GM12878 (cell line): ENCODE results near the gene HMSD. TPM values are rescaled to one million over a fixed set of nuclear protein-coding genes. Genes with fewer than 3 reads are reported as not detected.
A peak's percentile ranks its signal among the peaks of the same experiment; 100 is the strongest.

Experiments used
- ATAC-seq: fragments of 200-7000 bp; cut with Tn5 transposase; 3 replicates; pipeline ENCODE4 v1.9.1; 2020; ENCODE audit warnings: mild to moderate bottlenecking, moderate library complexity
- BruUV-seq: library from RNA; stranded (reverse); fragments of 400-500 nt; replicated peaks from 2 replicates; lab custom pipeline; 2021; lab: Mats Ljungman, UMichigan
- CTCF ChIA-PET: fragments of 300-600 bp; sonication (Branson Sonifier 250); formaldehyde crosslinking; extraction: SDS; loops from one replicate; lab custom pipeline; 2021; ENCODE audit warnings: inconsistent platforms; lab: Yijun Ruan, JAX
- POLR2A ChIA-PET: fragments of 350-600 bp; formaldehyde crosslinking; extraction: SDS; loops from one replicate; lab custom pipeline; 2021; ENCODE audit warnings: inconsistent platforms; lab: Charles Lee
- RAD21 ChIA-PET: fragments of 300-600 bp; sonication (Branson Sonifier 250); formaldehyde crosslinking; loops from one replicate; lab custom pipeline; 2023; ENCODE audit warnings: antibody characterized with exemption; ENCODE audit not compliant: unreplicated experiment; lab: Charles Lee
- SMC1A ChIA-PET: fragments of 300-600 bp; sonication (Branson Sonifier 250); formaldehyde crosslinking; loops from one replicate; lab custom pipeline; 2023; ENCODE audit not compliant: unreplicated experiment, uncharacterized antibody; lab: Charles Lee
- DNase-seq: peaks from one replicate; pipeline ENCODE4 v3.0.0-alpha.2; 2011; ENCODE audit warnings: low read depth, low spot score
- FAIRE-seq: peaks from 3 replicates; lab custom pipeline; 2011; peaks lifted over from hg19 to GRCh38; lab: Jason Lieb, UNC
- H2AFZ ChIP-seq: 2 replicates; pipeline ENCODE4 v1.6.0; 2011; ENCODE audit warnings: low read depth, low read length, control low read depth; ENCODE audit not compliant: control insufficient read depth
- H3K27ac ChIP-seq: 2 replicates; pipeline ENCODE4 v1.5.1; 2011; ENCODE audit warnings: control low read depth; ENCODE audit not compliant: control insufficient read depth, insufficient read depth
- H3K27me3 ChIP-seq, 2 experiments: replicated peaks in 1 of 2; 2 replicates each; pipeline versions ENCODE4 v1.6.0 to v1.6.1; 2011; ENCODE audit warnings: low read length in 1 of 2; ENCODE audit not compliant: control insufficient read depth in 2 of 2, insufficient read depth in 2 of 2
- H3K36me3 ChIP-seq, 2 experiments: 2 replicates each; pipeline ENCODE4 v1.5.1; 2011; ENCODE audit warnings: low read length in 1 of 2; ENCODE audit not compliant: control insufficient read depth in 2 of 2, insufficient read depth in 2 of 2
- H3K4me1 ChIP-seq: 2 replicates; pipeline ENCODE4 v1.6.1; 2011; ENCODE audit warnings: mild to moderate bottlenecking, low read length, moderate library complexity, mixed read lengths; ENCODE audit not compliant: control insufficient read depth, insufficient read depth
- H3K4me2 ChIP-seq: 2 replicates; pipeline ENCODE4 v1.6.0; 2011; ENCODE audit warnings: control low read depth; ENCODE audit not compliant: control insufficient read depth, insufficient read depth
- H3K4me3 ChIP-seq: fragments of 200-600 bp; sonication (generic); 2 replicates; pipeline ENCODE4 v1.5.1; 2016
- H3K79me2 ChIP-seq: 2 replicates; pipeline ENCODE4 v1.6.0; 2011; ENCODE audit warnings: low read length; ENCODE audit not compliant: control insufficient read depth, insufficient read depth
- H3K9ac ChIP-seq: 2 replicates; pipeline ENCODE4 v1.8.0; 2011; ENCODE audit warnings: low read length, control low read depth, mixed read lengths; ENCODE audit not compliant: control insufficient read depth, insufficient read depth
- H3K9me3 ChIP-seq: replicated peaks from 3 replicates; pipeline ENCODE4 v1.5.1; 2011; ENCODE audit warnings: mild to moderate bottlenecking, low read length; ENCODE audit not compliant: control insufficient read depth, insufficient read depth
- H4K20me1 ChIP-seq: 2 replicates; pipeline ENCODE4 v1.6.0; 2011; ENCODE audit not compliant: control insufficient read depth, insufficient read depth
- ELK1 ChIP-seq: IDR thresholded peaks from 2 replicates; pipeline ENCODE4 v1.6.1; 2012; ENCODE audit warnings: low read depth, low read length, improper control_type of control experiment
- ESRRA ChIP-seq: IDR thresholded peaks from 2 replicates; pipeline ENCODE4 v1.6.1; 2012; ENCODE audit warnings: mild to moderate bottlenecking, low read length, improper control_type of control experiment
- SIX5 ChIP-seq: IDR thresholded peaks from 2 replicates; pipeline ENCODE4 v1.6.1; 2011; ENCODE audit warnings: mild to moderate bottlenecking, low read depth, low read length, moderate library complexity; ENCODE audit not compliant: severe bottlenecking
- STAT1 ChIP-seq: fragments of 450-650 bp; conservative IDR thresholded peaks from 2 replicates; pipeline ENCODE4 v1.6.1; 2014; ENCODE audit warnings: antibody characterized with exemption, mild to moderate bottlenecking
- WRNIP1 ChIP-seq: IDR thresholded peaks from 2 replicates; pipeline ENCODE4 v1.6.1; 2011; ENCODE audit warnings: low read depth, low read length, improper control_type of control experiment, borderline replicate concordance
- WGBS: methylation state at CpG from one replicate; pipeline ENCODE4 v1.1.6; 2016; ENCODE audit warnings: low lambda C conversion rate; ENCODE audit not compliant: insufficient replicate concordance, insufficient coverage; ENCODE audit errors: missing lambda C conversion rate; 5-methylcytosine and 5-hydroxymethylcytosine counted together
- in situ Hi-C: fragments of 300-500 bp; cut with MboI; formaldehyde crosslinking; loops from 9 replicates; pipeline ENCODE4 v1.14.3; 2018; ENCODE audit warnings: mixed read lengths
- intact Hi-C: fragments of 100-400 bp; cut with micrococcal nuclease; formaldehyde crosslinking; loops from one replicate; pipeline ENCODE4 v1.14.2; 2022; ENCODE audit not compliant: unreplicated experiment
- polyA plus RNA-seq, 11 experiments: library from polyadenylated mRNA; depleted of rRNA in 4 of 11; unstranded in 6 of 11; stranded (reverse) in 5 of 11; fragments of >200 nt; fragmentation: Nextera tagmentation in 4 of 11; fragmentation: Illumina TruSeq in 1 of 11; extraction: Ambion mirVana in 4 of 11; extraction: Trizol in 1 of 11; gene quantifications; 1 replicate in 1 of 11; 2 replicates in 10 of 11; pipeline versions ENCODE4 v1.2.1 to v1.2.3, GENCODE V29; 2011 to 2016; ENCODE audit warnings: inconsistent platforms in 2 of 11, missing spikeins in 2 of 11, low read depth in 1 of 11
- total RNA-seq, 4 experiments: library from RNA; depleted of rRNA in 3 of 4; stranded (reverse); fragments of >200 nt in 3 of 4; fragmentation: Illumina TruSeq in 1 of 4; extraction: Trizol in 1 of 4; gene quantifications; 2 replicates each; pipeline versions ENCODE4 v1.2.1 to v1.2.3, GENCODE V29; 2013 to 2021

Gene HMSD
- total and polyA plus RNA-seq, 10 of the 15 experiments (the other 5 are each of a cell fraction or from before 2014, with no cell fraction given) = 11.7 to 83.9 (median 37.8) TPM

GRCh38 chr18:63982361-63982760 is 33.3 kb downstream of the HMSD start:
- CTCF ChIA-PET = interaction anchor here (0.8 to 1.7 kb wide), 3 partner anchors 10 to 20 kb away, joined by 3 to 4 read pairs (median 3); no protein-coding TSS in a partner anchor
- H4K20me1 ChIP-seq = 0 out of 2 replicates have a peak, but pooled peaks cover 3% of the 10 kb centered on the region
- RAD21 ChIA-PET = no interaction called here
- H3K36me3 ChIP-seq = peaks cover 18 to 24% of the 10 kb centered on the region in 2 experiments
- no peak overlapping the region for H3K4me2 ChIP-seq
- no peaks in the 10 kb centered on the region for H3K9me3 ChIP-seq
- no peak for TF ChIP-seq WRNIP1
- TF ChIP-seq STAT1 = no peak
- no peak for TF ChIP-seq ESRRA
- no peak overlapping the region for H3K9ac ChIP-seq
- H3K4me1 ChIP-seq = peaks cover 3% of the 10 kb centered on the region; the same call in 1 of the 2 replicates
- POLR2A ChIA-PET = no interaction called here
- no peak overlapping the region for H3K4me3 ChIP-seq
- ATAC-seq = no peak
- no TSS peak for BruUV-seq
- DNase-seq = no peak
- H3K27ac ChIP-seq = no peak overlapping the region
- in situ Hi-C loops = loop anchor here (25.0 kb wide), 1 partner anchor 470 kb away; no protein-coding TSS in a partner anchor
- no peaks in the 10 kb centered on the region; the same call in 1 of the 2 replicates for H3K79me2 ChIP-seq
- SMC1A ChIA-PET = no interaction called here
- intact Hi-C loops = no loop called here
- H3K27me3 ChIP-seq = no peaks in the 10 kb centered on the region
- WGBS = 85% methylated on average over 3 of the region's 3 CpGs
- FAIRE-seq = no peak
- H2AFZ ChIP-seq = no peak overlapping the region

GRCh38 chr18:63986885-63987284 is 37.8 kb downstream of the HMSD start:
- BruUV-seq = TSS peak; percentile 34

More at GRCh38 chr18:63986885-63987284, 37.8 kb downstream of the HMSD start:
- Histone ChIP-seq H4K20me1 (no peaks in the 10 kb centered on the region), H3K4me2 (no peak overlapping the region), H3K36me3 (peaks cover 5 to 18% of the 10 kb centered on the region in 2 experiments), H3K9me3 (no peaks in the 10 kb centered on the region), H3K79me2 (no peaks in the 10 kb centered on the region), H3K4me3 (no peak overlapping the region), H3K9ac (no peak overlapping the region), H3K27ac (no peak overlapping the region), H2AFZ (no peak overlapping the region), H3K4me1 (no peaks in the 10 kb centered on the region), H3K27me3 (no peaks in the 10 kb centered on the region)
- WGBS = 88% methylated on average over 7 of the region's 7 CpGs
- FAIRE-seq = no peak
- ChIA-PET POLR2A (no interaction called here), SMC1A (no interaction called here), RAD21 (no interaction called here), CTCF (interaction anchor here (1.3 to 1.4 kb wide), 2 partner anchors 23 to 35 kb away, joined by 3 to 6 read pairs; no protein-coding TSS in a partner anchor)
- TF ChIP-seq ELK1 (no peak), SIX5 (no peak)
- no peak for DNase-seq
- no peak for ATAC-seq
- in situ Hi-C loops = loop anchor here (25.0 kb wide), 1 partner anchor 475 kb away; no protein-coding TSS in a partner anchor
- intact Hi-C loops = no loop called here
